IPS-18c (cell line): ENCODE data around the gene SUZ12.
A peak's percentile ranks its signal among the peaks of the same experiment; 100 is the strongest.
"Not testable (repeated sequence)": the region's sequence is repeated elsewhere in the genome, so short reads cannot be mapped to it uniquely, and the experiment has no call there.

Experiments
- H3K4me3 ChIP-seq: 2 replicates; pipeline ENCODE4 v1.7.0; 2013; ENCODE audit warnings: low read depth, mild to moderate bottlenecking, low read length, moderate library complexity; ENCODE audit not compliant: insufficient read depth
- H3K9me3 ChIP-seq: one replicate; pipeline ENCODE4 v1.6.1; 2013; ENCODE audit warnings: mild to moderate bottlenecking, low read length, moderate library complexity; ENCODE audit not compliant: control insufficient read depth, insufficient read depth

The SUZ12 gene

GRCh38 chr17:31936615-31937609, at the start of gene SUZ12:
Gene SUZ12, plus strand, starts transcription at chr17:31937007. Its CDS starts 240 bp downstream, at chr17:31937247.
- H3K4me3 ChIP-seq = peak within 1 kb of the TSS; percentile 53
- H3K9me3 ChIP-seq = not testable (repeated sequence)

- H3K9me3 ChIP-seq = no peaks in the 10 kb centered on the region
- no peak overlapping the region for H3K4me3 ChIP-seq
Observed at GRCh38 chr17:31888124-31888523, 48.7 kb upstream of the SUZ12 start.

DNA sequence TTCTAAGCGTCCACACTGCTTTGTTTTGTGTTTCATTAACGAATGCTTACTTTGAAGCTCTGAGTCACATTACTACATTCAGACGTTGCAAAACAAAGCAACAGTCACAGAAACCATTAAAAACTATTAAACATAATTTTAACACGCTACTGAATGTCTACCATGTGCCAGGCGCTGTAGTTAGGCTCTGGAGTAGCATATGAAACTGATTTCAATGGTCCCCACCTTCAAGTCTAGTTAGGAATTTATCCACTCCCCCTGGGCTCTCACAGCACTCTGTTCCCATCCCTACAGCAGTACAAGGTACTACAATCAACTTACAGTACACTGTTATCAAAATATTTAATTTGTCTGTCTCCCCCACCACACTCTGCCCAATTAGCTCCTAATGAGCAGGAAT, 35.9 kb upstream of the SUZ12 start:
- peaks cover 3% of the 10 kb centered on the region for H3K9me3 ChIP-seq
- H3K4me3 ChIP-seq = peak overlapping the region; percentile 88

GRCh38 chr17:31902693-31903092, 34.1 kb upstream of the SUZ12 start:
- H3K9me3 ChIP-seq = peaks cover 3% of the 10 kb centered on the region
- H3K4me3 ChIP-seq = no peak overlapping the region

DNA sequence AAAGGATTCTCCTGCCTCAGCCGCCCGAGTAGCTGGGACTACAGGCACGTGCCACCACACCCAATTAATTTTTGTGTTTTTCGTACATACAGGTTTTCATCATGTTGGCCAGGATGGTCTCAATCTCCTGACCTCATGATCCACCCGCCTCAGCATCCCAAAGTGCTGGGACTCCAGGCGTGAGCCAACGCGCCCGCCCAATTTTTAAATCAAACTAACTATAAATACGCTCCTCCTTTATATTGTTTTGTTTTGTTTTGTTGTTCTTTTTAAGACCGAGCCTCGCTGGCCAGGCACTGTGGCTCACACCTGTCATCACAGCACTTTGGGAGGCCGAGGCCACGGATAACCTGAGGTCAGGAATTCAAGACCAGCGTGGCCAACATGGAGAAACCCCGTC, 33.4 kb upstream of the SUZ12 start:
- H3K9me3 ChIP-seq = peaks cover 3% of the 10 kb centered on the region

DNA sequence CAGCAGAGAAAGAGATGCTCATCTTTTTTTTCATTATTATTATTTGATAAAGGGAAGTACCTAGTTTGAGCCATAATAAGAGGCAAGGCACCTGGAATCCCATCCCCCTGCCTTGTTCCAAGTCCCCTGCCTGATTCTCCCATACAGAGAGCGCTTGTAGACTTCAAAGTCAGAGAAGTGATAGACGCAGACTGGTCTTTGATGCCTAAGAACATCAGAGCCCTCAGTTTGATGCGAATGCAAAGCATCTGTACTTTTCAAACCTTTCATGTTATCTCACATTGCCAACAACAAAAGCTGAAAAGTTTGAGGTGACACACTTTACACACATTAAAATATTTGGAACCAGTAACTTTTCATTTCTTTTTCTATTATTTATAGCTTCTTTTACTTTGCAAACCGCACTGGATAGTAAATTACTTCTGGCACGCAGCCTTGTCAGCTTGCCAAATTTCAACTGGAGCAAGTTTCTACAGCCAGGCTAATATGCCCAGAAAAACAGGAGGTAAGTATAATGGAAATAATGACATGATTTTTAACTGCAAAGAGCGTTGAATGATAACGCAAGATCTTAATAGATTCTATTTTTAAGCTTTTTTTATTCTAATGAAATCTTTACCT, 29.4 kb upstream of the SUZ12 start:
- no peak overlapping the region for H3K4me3 ChIP-seq
- no peaks in the 10 kb centered on the region for H3K9me3 ChIP-seq

More for the DNA sequence above, 33.4 kb upstream of the SUZ12 start:
- H3K4me3 ChIP-seq = no peak overlapping the region

DNA sequence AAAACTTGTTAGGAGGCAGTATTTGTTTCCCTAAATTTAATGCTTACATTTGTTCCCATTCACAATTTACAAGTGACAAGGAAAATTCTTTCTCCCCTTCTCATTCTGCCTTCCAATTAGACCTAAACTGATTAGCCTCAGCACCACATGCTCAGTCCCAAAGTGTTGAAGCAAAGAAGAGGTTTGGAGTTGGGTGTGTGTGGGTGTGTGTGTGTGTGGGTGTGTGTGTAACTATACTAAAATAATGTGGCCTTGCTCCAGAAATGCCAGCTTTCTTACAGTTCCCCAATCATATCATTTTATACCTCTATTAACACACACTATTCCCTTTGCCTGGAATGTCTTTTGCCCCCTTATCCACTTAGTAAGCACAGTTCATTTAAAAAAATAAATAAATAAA, 28.4 kb upstream of the SUZ12 start:
- H3K9me3 ChIP-seq = no peaks in the 10 kb centered on the region
- H3K4me3 ChIP-seq = no peak overlapping the region

DNA sequence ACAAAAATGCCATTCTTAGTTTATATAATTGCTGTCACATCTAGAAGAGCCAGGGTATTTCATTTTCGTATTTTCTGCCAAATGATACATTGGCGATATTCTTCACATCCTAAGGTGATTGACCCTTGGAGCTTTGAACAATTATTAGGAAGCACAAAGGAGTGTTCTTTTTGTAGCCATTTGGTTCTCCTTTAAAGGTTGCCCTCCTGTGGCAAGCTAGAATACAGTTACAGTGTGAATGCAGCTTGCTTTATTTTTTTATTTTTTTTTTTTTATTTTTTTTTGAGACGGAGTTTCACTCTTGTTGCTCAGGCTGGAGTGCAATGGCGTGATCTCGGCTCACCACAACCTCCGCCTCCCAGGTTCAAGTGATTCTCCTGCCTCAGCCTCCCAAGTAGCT, 24.1 kb upstream of the SUZ12 start:
- H3K9me3 ChIP-seq, H3K4me3 ChIP-seq: not testable (repeated sequence)

DNA sequence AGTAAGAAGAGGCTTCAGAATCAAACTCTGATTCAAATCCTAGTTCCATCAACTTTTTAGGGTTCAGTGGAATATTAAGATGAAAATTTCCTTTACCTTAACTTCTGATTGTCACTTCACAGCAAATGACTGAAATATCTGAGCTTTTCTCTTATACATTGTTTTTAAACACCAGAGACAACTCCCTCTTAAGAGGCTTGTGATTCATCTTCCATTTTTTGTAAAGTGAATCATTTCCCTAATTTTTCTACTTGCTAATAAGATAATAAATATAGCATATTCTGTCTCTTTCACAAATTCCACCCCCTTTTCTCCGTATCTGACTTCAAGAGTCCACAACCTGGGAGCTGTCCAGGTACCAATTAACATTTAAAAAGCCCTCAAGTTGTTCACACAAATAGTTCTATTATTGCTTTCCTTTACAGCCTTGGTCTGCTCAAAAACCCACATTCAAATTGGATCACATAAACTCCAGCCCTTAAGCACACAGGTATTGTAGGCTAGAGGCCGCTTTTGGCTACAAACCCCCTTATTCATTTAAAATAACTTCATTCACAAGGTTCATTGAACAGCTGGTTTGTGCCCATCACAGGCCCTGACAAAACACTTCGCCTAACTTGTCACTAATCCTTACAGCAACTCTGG, 21.2 kb upstream of the SUZ12 start:
- Histone ChIP-seq H3K4me3 (no peak overlapping the region), H3K9me3 (no peaks in the 10 kb centered on the region)

DNA sequence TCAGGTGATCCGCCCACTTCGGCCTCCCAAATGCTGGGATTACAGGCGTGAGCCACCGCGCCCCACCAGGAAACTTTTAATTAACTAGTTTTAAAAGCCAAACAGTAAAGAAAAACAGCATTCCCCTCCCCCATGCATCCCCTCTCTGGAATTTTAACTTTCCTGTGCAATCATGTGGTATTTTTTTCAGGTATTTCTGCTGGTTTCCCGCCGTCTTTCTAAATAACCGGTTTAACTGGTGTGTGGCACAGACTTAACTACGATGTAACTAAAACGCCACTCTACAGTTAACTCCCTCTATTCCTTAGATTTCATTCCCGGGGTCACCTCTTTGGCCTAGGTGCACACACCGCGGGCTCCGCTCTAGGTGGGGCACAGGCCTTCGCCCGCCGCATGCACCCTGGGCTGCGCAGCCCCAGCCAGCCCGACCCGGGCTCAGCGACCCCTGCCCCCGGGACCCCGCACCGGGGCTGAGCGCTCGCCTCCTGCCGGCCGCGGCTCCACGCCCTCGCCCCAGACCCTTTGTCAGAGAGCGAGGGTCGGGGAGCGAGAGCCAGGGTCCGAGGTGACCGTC, 20.2 kb upstream of the SUZ12 start:
- no peaks in the 10 kb centered on the region for H3K9me3 ChIP-seq
- H3K4me3 ChIP-seq = no peak overlapping the region

DNA sequence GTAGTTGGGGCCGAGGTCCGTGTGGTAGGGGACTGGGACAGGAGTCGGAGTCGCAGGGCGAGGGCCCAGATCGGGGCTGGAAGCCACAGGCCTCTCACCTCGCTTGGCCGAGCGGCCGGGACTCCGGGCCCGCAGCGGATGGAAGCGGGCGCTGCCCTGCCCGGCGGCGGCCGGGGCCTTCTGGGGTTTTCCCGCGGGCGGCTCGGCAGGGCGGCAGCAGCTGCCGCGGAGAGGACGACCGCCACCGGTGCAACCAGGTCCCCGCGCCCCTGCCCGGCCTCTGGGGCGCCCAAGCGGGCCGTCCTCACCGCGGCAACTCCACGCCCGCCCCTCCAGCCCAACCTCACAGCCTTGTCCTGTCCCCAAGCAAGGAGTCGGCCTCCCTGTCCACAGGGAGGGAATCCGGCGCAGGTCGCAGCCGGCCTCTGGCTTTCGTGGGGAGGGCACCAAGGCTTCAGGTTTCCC, 19.7 kb upstream of the SUZ12 start:
- H3K4me3 ChIP-seq = no peak overlapping the region
- H3K9me3 ChIP-seq = no peaks in the 10 kb centered on the region

DNA sequence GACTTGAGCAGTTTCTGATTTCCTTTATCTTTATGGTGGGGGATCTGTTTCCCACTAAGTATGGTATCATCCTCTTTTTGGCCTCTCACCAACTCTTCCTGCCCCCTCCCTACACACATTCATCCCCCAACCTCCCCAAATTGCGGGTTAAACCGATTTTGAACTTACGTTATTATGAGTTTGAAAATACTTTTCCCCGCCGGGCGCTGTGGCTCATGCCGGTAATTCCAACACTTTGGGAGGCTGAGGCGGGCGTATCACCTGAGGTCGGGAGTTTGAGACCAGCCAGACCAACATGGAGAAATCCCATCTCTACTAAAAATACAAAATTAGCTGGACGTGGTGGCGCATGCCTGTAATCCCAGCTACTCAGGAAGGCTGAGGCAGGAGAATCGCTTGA, 19.1 kb upstream of the SUZ12 start:
- not testable (repeated sequence) for H3K4me3 ChIP-seq, H3K9me3 ChIP-seq

DNA sequence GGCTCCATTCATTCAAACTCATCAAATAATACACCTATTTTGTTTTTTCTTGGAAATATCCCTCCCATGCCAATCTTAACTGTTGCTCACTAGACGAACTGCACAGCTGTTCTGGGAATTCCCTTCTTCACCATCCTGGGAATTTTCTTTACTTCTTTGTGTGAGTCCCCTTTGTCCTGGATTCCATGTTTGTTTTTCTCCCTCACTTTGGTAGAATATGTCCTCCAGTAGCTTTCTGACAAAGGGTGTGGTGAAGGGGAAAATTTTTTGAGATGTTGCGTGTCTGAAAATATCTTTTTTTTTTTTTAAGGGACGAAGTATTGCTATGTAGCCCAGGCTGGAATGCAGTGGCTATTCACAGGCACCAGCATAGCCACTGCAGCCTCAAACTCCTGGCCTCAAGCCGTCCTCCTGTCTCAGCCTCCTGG, 18.1 kb upstream of the SUZ12 start:
- Histone ChIP-seq H3K4me3 (no peak overlapping the region), H3K9me3 (no peaks in the 10 kb centered on the region)

- Histone ChIP-seq H3K9me3 (no peaks in the 10 kb centered on the region), H3K4me3 (no peak overlapping the region)
Observed at GRCh38 chr17:31919802-31920525, 16.8 kb upstream of the SUZ12 start.

DNA sequence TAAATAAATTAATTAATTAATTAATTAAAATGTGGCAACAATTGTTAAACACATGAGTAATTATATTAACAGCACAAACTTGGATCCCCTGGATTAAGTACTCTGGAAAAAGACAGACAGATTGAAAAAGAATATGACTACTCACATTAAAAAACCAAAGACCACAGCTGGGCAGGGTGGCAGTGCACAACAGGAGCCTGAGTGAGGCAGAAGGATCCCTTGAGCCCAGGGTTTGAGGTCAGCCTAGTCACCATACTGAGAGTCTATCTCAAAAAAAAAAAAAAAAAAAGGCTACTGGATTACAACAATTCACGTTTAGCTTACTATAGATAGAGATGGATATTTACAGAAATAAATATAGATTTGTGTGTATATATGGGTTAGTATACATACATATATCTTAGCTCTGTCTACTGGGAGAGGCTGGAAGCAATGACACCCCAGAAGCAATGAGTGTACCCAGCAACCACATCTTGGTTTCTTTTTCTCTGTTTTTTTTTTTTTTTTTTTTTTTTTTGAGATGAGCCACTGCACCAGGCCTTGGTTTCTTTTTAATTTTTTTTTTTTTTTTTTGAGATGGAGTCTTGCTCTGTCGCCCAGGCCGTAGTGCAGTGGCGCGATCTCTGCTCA, 10.6 kb upstream of the SUZ12 start:
- Histone ChIP-seq H3K4me3 (no peak overlapping the region), H3K9me3 (no peaks in the 10 kb centered on the region)

DNA sequence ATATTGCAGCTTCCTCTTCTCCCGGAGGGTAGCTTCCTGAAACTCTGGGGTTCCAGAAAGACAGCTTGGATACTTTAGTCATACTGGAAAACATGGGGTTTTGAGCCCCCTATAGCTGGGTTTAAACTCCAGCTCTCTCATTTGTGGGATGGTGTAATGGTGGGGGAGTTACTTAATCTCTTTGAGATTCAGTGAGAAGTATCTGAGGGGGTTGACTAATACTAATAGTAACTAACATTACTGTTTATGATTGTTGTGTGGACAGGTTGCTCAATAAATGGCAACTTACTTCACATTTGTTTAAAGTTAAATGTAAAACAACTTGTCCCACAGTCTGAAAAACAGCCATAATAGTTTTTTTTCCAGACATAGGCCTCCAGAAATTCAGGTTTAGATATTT, 5.1 kb upstream of the SUZ12 start:
- H3K4me3 ChIP-seq = no peak overlapping the region
- H3K9me3 ChIP-seq = peaks cover 2% of the 10 kb centered on the region
